Muscle layer of duodenum (tissue), 2 donors: ENCODE data around the gene CSNK1G1.
"Not testable (repeated sequence)": the region's sequence is repeated elsewhere in the genome, so short reads cannot be mapped to it uniquely, and the experiment has no call there.

ENCODE experiments used
- H3K27ac ChIP-seq: one replicate; pipeline ENCODE4 v1.7.0; 2013; ENCODE audit warnings: mild to moderate bottlenecking, low read length
- H3K27me3 ChIP-seq: one replicate; pipeline ENCODE4 v1.7.0; 2013; ENCODE audit warnings: low read depth, mild to moderate bottlenecking, control low read depth, low read length
- H3K36me3 ChIP-seq, 2 donors: one replicate each; pipeline ENCODE4 v1.7.0; 2013; ENCODE audit warnings: low read length in 2 of 2, control low read depth in 1 of 2, mild to moderate bottlenecking in 1 of 2; ENCODE audit not compliant: insufficient read depth in 2 of 2, control insufficient read depth in 1 of 2
- H3K4me1 ChIP-seq, 2 donors: one replicate each; pipeline ENCODE4 v1.7.0; 2013; ENCODE audit warnings: low read length in 2 of 2, mild to moderate bottlenecking in 2 of 2, control low read depth in 1 of 2, moderate library complexity in 1 of 2; ENCODE audit not compliant: insufficient read depth in 2 of 2, control insufficient read depth in 1 of 2
- H3K4me3 ChIP-seq, 2 donors: one replicate each; pipeline ENCODE4 v1.7.0; 2013; ENCODE audit warnings: low read length in 2 of 2, low read depth in 1 of 2, mild to moderate bottlenecking in 1 of 2
- H3K9me3 ChIP-seq, 2 donors: one replicate each; pipeline ENCODE4 v1.7.0; 2013; ENCODE audit warnings: low read length in 2 of 2, control low read depth in 1 of 2, mild to moderate bottlenecking in 1 of 2; ENCODE audit not compliant: control insufficient read depth in 1 of 2
- donor health status: healthy.

Gene CSNK1G1

GRCh38 chr15:64286473-64286872 lies 69.5 kb downstream of the CSNK1G1 start:
- Histone ChIP-seq H3K36me3 (no peaks in the 10 kb centered on the region), H3K9me3 (no peaks in the 10 kb centered on the region), H3K27me3 (no peaks in the 10 kb centered on the region), H3K4me3 (no peak overlapping the region), H3K27ac (no peak overlapping the region), H3K4me1 (no peaks in the 10 kb centered on the region)

GRCh38 chr15:64285871-64286270 lies 70.1 kb downstream of the CSNK1G1 start:
- no peaks in the 10 kb centered on the region for H3K27me3 ChIP-seq
- no peak overlapping the region for H3K4me3 ChIP-seq
- no peaks in the 10 kb centered on the region for H3K4me1 ChIP-seq
- no peaks in the 10 kb centered on the region for H3K9me3 ChIP-seq
- H3K27ac ChIP-seq, result no peak overlapping the region
- H3K36me3 ChIP-seq, result no peaks in the 10 kb centered on the region

GRCh38 chr15:64285150-64285549 lies 70.8 kb downstream of the CSNK1G1 start:
- Histone ChIP-seq H3K4me1 (no peaks in the 10 kb centered on the region), H3K36me3 (no peaks in the 10 kb centered on the region), H3K9me3 (no peaks in the 10 kb centered on the region), H3K4me3 (no peak overlapping the region), H3K27me3 (no peaks in the 10 kb centered on the region), H3K27ac (no peak overlapping the region)

- Histone ChIP-seq H3K27ac (no peak overlapping the region), H3K27me3 (no peaks in the 10 kb centered on the region), H3K9me3 (no peaks in the 10 kb centered on the region), H3K4me1 (no peaks in the 10 kb centered on the region), H3K4me3 (no peak overlapping the region), H3K36me3 (no peaks in the 10 kb centered on the region)
These were observed 71.9 kb downstream of the CSNK1G1 start for GRCh38 chr15:64284042-64284441.

GRCh38 chr15:64282701-64283100 lies 73.3 kb downstream of the CSNK1G1 start:
- Histone ChIP-seq H3K4me3 (no peak overlapping the region), H3K9me3 (no peaks in the 10 kb centered on the region), H3K36me3 (no peaks in the 10 kb centered on the region), H3K4me1 (no peaks in the 10 kb centered on the region), H3K27me3 (no peaks in the 10 kb centered on the region), H3K27ac (no peak overlapping the region)

GRCh38 chr15:64279131-64279530 lies 76.8 kb downstream of the CSNK1G1 start:
- H3K4me1 ChIP-seq, result peaks cover 0 to 5% of the 10 kb centered on the region in 2 donors
- H3K27me3 ChIP-seq, result no peaks in the 10 kb centered on the region
- no peaks in the 10 kb centered on the region for H3K36me3 ChIP-seq
- no peak overlapping the region for H3K27ac ChIP-seq
- no peak overlapping the region for H3K4me3 ChIP-seq
- no peaks in the 10 kb centered on the region for H3K9me3 ChIP-seq

- H3K27me3 ChIP-seq, result no peaks in the 10 kb centered on the region
- no peak overlapping the region for H3K4me3 ChIP-seq
- H3K9me3 ChIP-seq, result no peaks in the 10 kb centered on the region
- no peak overlapping the region for H3K27ac ChIP-seq
- H3K36me3 ChIP-seq, result no peaks in the 10 kb centered on the region
- peaks cover 0 to 5% of the 10 kb centered on the region in 2 donors for H3K4me1 ChIP-seq
These were observed 80.0 kb downstream of the CSNK1G1 start for GRCh38 chr15:64275934-64276333.

- Histone ChIP-seq H3K27ac (no peak overlapping the region), H3K4me3 (no peak overlapping the region), H3K9me3 (no peaks in the 10 kb centered on the region), H3K36me3 (no peaks in the 10 kb centered on the region), H3K4me1 (peaks cover 0 to 5% of the 10 kb centered on the region in 2 donors), H3K27me3 (no peaks in the 10 kb centered on the region)
These were observed 81.5 kb downstream of the CSNK1G1 start for GRCh38 chr15:64274341-64274950.

GRCh38 chr15:64267331-64267973 lies 88.5 kb downstream of the CSNK1G1 start:
- H3K4me3 ChIP-seq, result no peak overlapping the region
- no peak overlapping the region for H3K27ac ChIP-seq
- H3K4me1 ChIP-seq, result no peaks in the 10 kb centered on the region
- H3K9me3 ChIP-seq, result peaks cover 0 to 3% of the 10 kb centered on the region in 2 donors
- no peaks in the 10 kb centered on the region for H3K27me3 ChIP-seq
- no peaks in the 10 kb centered on the region for H3K36me3 ChIP-seq

- H3K4me3 ChIP-seq, H3K36me3 ChIP-seq, H3K27me3 ChIP-seq, H3K9me3 ChIP-seq, H3K27ac ChIP-seq, H3K4me1 ChIP-seq: not testable (repeated sequence)
These were observed 90.8 kb downstream of the CSNK1G1 start for GRCh38 chr15:64265188-64265587.

GRCh38 chr15:64264502-64264901 lies 91.5 kb downstream of the CSNK1G1 start:
- H3K27ac ChIP-seq, result no peak overlapping the region

GRCh38 chr15:64263567-64263966 lies 92.4 kb downstream of the CSNK1G1 start:
- Histone ChIP-seq H3K27ac (no peak overlapping the region), H3K4me3 (no peak overlapping the region), H3K36me3 (no peaks in the 10 kb centered on the region), H3K9me3 (peaks cover 0 to 3% of the 10 kb centered on the region in 2 donors), H3K27me3 (no peaks in the 10 kb centered on the region), H3K4me1 (no peaks in the 10 kb centered on the region)

More at GRCh38 chr15:64264502-64264901, 91.5 kb downstream of the CSNK1G1 start:
- Histone ChIP-seq H3K9me3 (peaks cover 0 to 3% of the 10 kb centered on the region in 2 donors), H3K4me1 (no peaks in the 10 kb centered on the region), H3K4me3 (no peak overlapping the region), H3K36me3 (no peaks in the 10 kb centered on the region), H3K27me3 (no peaks in the 10 kb centered on the region)
